ACC112 (cell line): Measurements from ENCODE around the gene PVALB.

Experiments
- H2AFZ ChIP-seq: fragments of 200-600 bp; sonication (generic); one replicate; pipeline ENCODE4 v1.6.0; 2017; ENCODE audit warnings: antibody characterized with exemption, low read length; ENCODE audit not compliant: unreplicated experiment
- H3K27ac ChIP-seq: fragments of 200-600 bp; sonication (generic); 2 replicates; pipeline ENCODE4 v1.5.1; 2014; ENCODE audit warnings: low read depth, mild to moderate bottlenecking, antibody characterized with exemption, low read length, moderate library complexity
- H3K27me3 ChIP-seq: fragments of 200-600 bp; sonication (generic); 2 replicates; pipeline ENCODE4 v1.6.1; 2014; ENCODE audit warnings: mild to moderate bottlenecking, antibody characterized with exemption, low read length, moderate library complexity, mixed read lengths; ENCODE audit not compliant: insufficient read depth
- H3K36me3 ChIP-seq: fragments of 200-600 bp; sonication (generic); 2 replicates; pipeline ENCODE4 v1.6.1; 2016; ENCODE audit warnings: mild to moderate bottlenecking, antibody characterized with exemption, low read length, moderate library complexity, mixed read lengths; ENCODE audit not compliant: insufficient read depth
- H3K4me1 ChIP-seq: fragments of 200-600 bp; sonication (generic); one replicate; pipeline ENCODE4 v1.6.1; 2016; ENCODE audit warnings: low read length, mixed read lengths; ENCODE audit not compliant: insufficient read depth, unreplicated experiment, control insufficient read depth
- H3K4me3 ChIP-seq: fragments of 200-600 bp; sonication (generic); 2 replicates; pipeline ENCODE4 v1.5.1; 2014; ENCODE audit warnings: mild to moderate bottlenecking, low read depth, low read length
- H3K79me2 ChIP-seq: fragments of 200-600 bp; sonication (generic); one replicate; pipeline ENCODE4 v1.6.0; 2016; ENCODE audit warnings: low read length; ENCODE audit not compliant: control insufficient read depth, unreplicated experiment, insufficient read depth

Gene PVALB

DNA sequence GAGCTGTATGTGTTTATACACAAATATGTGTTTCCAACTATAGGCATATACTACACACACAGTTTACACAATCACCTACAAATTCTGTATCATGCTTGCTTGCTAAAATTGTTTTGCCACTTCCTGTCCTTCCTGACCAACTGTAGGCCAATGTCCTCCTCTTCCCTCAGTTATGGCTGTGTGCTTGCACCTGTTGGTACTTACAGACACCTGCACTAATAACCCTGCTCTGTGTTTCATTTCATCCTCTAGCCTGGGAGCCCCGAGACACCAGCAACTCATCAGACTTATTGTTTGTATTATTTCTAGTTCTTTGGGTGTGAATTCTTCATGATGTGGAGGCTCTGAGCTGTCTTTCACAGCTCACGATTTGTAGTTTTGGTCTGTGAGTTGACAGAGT lies 42.1 kb upstream of the PVALB start:
- Histone ChIP-seq H3K27ac (no peak overlapping the region), H3K4me3 (no peak overlapping the region), H3K79me2 (no peaks in the 10 kb centered on the region), H3K4me1 (no peaks in the 10 kb centered on the region), H3K27me3 (peaks cover 12% of the 10 kb centered on the region; the same call in 1 of the 2 replicates), H3K36me3 (no peaks in the 10 kb centered on the region), H2AFZ (no peak overlapping the region)

DNA sequence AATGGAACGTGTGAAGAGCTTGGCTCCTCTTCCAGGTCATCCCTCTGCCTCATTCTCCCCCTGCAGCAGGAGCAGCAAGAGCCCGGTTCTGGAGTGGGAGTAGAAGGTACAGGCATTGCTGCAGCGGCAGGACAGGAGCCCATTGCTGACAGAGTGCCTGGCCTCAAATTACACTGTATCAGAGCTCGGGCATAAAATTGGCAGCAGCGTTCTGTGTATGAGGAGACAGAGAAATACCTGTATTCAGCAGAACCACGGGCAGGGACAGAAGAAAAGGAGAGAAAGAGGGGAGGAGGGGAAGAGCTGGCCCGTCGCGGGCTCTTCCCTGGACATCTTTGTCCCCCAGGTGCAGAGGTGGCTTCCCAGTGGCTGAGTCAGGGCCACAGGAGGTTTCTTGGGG lies 41.3 kb upstream of the PVALB start:
- H3K4me3 ChIP-seq, result no peak overlapping the region
- H3K27ac ChIP-seq, result no peak overlapping the region
- H3K4me1 ChIP-seq, result no peaks in the 10 kb centered on the region
- H2AFZ ChIP-seq, result no peak overlapping the region
- H3K36me3 ChIP-seq, result no peaks in the 10 kb centered on the region
- peaks cover 12% of the 10 kb centered on the region; the same call in 1 of the 2 replicates for H3K27me3 ChIP-seq
- no peaks in the 10 kb centered on the region for H3K79me2 ChIP-seq

DNA sequence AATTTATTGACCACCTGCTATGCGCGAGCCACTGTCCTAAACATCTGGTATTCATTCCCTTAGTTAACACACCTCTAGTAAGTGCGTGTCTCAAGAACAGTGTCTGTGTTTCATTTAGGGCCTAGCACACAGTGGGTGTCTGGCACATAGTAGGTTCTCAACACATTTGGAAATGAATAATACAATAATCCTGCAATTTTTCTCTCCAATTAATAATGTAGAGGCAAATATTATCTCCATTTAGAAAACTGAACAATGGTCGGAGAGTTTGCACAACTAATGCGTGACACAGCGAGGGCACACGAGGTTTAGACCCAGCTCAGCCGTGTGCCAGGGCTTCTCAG lies 39.9 kb upstream of the PVALB start:
- Histone ChIP-seq H3K36me3 (no peaks in the 10 kb centered on the region), H3K4me1 (no peaks in the 10 kb centered on the region), H3K27me3 (peaks cover 14% of the 10 kb centered on the region; the same call in 1 of the 2 replicates), H3K4me3 (no peak overlapping the region), H2AFZ (no peak overlapping the region), H3K79me2 (no peaks in the 10 kb centered on the region), H3K27ac (no peak overlapping the region)

DNA sequence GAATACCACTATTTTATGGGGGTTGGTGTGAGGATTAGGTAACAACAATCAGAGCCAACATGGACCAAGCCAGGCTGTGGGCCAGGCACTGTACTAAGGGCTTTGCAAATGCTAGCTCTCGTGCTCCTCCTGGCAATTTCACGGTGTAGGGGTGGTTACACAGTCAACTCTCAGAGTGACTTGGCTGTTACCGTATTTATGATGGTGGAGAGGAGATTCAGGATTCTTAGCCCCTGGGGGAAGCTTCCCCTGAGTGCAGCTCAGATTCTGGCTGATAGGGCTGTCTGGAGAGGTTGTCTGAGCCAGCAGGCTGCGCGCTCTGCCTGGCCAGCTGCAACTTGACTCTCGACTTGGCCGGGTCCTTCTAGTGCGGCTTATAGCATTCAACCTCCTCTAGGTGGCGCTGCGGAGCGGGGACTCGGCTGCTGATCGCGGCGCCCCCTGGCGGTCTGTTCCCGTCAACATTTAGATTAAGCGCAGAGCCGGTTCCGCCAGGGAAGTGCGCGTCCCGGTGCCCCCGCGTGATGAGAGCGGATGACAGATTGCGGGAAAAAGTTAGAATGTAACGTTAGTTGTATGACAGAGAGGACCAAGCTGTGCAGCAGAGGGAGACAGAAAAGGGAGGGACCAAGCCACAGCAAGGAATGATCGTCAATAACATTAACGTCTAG lies 39.4 kb upstream of the PVALB start:
- Histone ChIP-seq H2AFZ (no peak overlapping the region), H3K79me2 (no peaks in the 10 kb centered on the region), H3K27ac (no peak overlapping the region), H3K27me3 (peaks cover 19% of the 10 kb centered on the region; the same call in 1 of the 2 replicates), H3K4me1 (no peaks in the 10 kb centered on the region), H3K4me3 (no peak overlapping the region), H3K36me3 (no peaks in the 10 kb centered on the region)

DNA sequence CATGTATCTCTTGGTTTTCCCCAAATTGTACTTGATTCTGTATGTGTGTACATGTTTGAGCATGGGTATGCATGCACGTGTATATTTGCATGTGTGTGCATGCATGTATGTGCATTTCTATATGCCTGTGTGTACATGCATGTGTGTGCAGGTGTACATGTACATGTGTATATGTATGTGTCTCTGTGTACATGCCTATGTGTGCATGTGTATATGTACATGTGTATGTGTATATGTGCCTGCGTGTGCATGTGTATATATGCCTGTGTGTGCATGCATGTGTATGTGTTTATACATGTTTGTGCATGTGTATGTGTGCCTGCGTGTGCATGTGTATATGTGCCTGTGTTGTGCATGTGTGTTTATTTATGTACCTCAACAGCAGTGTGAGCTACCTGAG lies 38.6 kb upstream of the PVALB start:
- Histone ChIP-seq H3K79me2 (no peaks in the 10 kb centered on the region), H3K27ac (no peak overlapping the region), H3K27me3 (peaks cover 25% of the 10 kb centered on the region; the same call in 1 of the 2 replicates), H3K4me3 (no peak overlapping the region), H2AFZ (no peak overlapping the region), H3K4me1 (no peaks in the 10 kb centered on the region), H3K36me3 (no peaks in the 10 kb centered on the region)

DNA sequence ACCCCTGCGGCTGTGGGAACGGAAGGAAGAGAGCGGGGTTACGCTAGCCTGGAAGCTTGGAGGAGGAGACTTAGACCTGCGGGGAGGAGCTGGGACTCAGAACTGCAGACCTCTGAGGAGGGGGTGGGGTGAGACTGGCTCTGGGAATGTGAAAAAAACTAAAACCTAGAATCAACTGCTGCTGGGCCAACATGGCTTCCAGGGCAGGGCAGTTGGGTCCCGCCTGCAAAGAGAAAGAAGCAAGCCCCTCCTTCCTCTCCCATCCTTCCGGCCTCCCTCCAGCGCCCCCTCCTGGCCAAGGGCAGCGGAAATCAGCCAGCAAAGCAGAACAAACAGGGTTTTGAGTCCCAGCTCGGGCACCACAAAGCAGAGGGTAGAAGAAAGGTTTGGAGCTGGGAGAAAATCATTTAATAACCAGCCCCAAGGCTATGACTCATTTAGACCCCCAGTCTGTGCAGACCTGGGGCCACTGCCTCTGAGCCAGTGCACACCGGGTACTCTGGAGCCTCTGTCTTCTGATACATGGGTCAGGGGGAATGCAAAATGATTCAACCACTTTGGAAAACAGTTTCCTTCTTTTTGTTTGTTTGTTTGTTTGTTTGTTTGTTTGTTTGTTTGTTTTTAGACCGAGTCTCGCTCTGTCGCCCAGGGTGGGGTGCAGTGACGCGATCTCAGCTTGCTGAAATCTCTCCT lies 36.7 kb upstream of the PVALB start:
- Histone ChIP-seq H3K79me2 (no peaks in the 10 kb centered on the region), H3K36me3 (no peaks in the 10 kb centered on the region), H3K27me3 (peaks cover 33% of the 10 kb centered on the region), H3K4me1 (no peaks in the 10 kb centered on the region), H2AFZ (no peak overlapping the region), H3K27ac (no peak overlapping the region), H3K4me3 (no peak overlapping the region)

DNA sequence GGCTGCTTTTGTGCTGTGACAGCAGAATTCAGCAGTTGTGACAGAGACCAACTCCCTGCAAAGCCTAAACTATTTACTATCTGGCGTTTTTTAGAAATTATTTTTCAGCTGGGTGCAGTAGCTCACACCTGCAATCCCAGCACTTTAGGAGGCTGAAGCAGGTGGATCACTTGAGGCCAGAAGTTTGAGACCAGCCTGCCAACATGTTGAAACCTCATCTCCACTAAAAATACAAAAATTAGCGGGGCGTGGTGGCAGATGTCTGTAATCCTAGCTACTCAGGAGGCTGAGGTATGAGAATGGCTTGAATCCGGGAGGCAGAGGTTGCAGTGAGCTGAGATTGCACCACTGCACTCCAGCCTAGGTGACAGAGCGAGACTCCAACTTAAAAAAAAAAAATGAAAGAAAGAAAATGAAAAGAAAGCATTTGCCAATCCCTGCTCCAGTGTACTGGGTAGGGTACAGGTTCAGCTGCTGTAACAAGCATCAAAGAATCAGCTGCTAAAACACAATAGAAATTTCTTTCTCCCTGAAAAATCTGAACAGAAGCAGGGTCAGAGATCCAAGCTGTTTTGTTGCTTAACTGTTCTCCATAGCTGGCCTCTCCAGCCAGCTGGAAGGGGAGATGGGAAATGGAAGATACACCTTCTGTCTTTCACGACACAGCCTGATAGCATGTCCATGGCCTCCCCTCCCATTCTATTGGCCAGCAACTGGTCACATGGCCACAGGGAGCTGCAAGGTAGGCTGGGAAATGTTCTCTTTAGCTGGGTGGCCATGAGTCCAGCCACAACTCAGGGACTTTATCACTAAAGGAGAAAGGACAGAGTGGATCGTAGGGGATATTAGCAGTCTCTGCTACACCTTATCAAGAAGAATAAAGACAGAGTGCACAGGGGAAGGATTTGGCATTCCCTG lies 35.5 kb upstream of the PVALB start:
- Histone ChIP-seq H3K4me1 (no peaks in the 10 kb centered on the region), H2AFZ (no peak overlapping the region), H3K27me3 (peaks cover 34% of the 10 kb centered on the region)

DNA sequence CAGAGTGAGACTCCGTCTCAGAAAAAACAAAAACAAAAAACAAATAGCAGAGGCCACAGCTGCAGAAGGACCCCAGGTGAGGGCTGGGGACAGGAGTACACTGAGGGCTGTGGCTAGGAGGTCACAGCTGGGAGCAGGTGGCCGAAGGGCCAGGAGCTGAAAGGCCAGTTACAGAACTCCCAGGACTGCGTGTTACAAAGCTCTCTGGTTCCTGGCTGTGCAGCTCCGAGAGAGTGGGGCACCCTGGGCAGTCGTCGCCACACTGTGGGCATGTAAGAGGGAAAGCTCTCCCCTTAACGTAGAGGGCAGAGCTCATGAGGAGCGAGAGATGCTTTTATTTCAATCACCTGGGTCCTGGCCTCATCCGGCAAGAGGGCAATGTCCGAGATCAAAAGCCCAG lies 33.8 kb upstream of the PVALB start:
- no peaks in the 10 kb centered on the region for H3K79me2 ChIP-seq
- no peaks in the 10 kb centered on the region for H3K4me1 ChIP-seq
- H3K36me3 ChIP-seq, result no peaks in the 10 kb centered on the region
- H3K4me3 ChIP-seq, result no peak overlapping the region
- H3K27me3 ChIP-seq, result peaks cover 40% of the 10 kb centered on the region
- H2AFZ ChIP-seq, result no peak overlapping the region
- no peak overlapping the region for H3K27ac ChIP-seq

More for the DNA sequence above, 35.5 kb upstream of the PVALB start:
- no peaks in the 10 kb centered on the region for H3K36me3 ChIP-seq
- no peak overlapping the region for H3K27ac ChIP-seq
- H3K4me3 ChIP-seq, result no peak overlapping the region
- no peaks in the 10 kb centered on the region for H3K79me2 ChIP-seq

DNA sequence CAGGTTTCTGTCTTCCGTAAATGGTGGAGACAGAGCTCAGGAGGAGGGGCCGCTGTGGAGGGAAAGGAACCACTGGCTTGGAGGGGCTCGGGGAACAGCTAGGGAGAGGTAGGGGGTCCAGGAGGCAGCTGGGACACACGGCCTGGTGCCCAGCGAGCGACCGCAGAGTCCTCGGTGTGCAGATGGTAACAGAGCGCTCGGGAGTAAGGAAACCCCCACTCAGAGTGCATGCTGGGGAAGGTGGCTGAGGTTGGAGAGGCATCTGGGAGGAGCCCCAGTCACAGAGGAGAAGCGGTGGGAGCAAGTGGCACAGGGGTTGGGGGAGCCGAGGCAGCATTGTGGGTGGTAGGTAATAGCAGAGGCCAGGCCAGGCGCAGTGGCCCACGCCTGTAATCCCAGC lies 33.2 kb upstream of the PVALB start:
- Histone ChIP-seq H3K4me1 (no peaks in the 10 kb centered on the region), H3K27me3 (peaks cover 47% of the 10 kb centered on the region), H3K27ac (no peak overlapping the region), H3K36me3 (no peaks in the 10 kb centered on the region), H2AFZ (no peak overlapping the region), H3K4me3 (no peak overlapping the region), H3K79me2 (no peaks in the 10 kb centered on the region)

DNA sequence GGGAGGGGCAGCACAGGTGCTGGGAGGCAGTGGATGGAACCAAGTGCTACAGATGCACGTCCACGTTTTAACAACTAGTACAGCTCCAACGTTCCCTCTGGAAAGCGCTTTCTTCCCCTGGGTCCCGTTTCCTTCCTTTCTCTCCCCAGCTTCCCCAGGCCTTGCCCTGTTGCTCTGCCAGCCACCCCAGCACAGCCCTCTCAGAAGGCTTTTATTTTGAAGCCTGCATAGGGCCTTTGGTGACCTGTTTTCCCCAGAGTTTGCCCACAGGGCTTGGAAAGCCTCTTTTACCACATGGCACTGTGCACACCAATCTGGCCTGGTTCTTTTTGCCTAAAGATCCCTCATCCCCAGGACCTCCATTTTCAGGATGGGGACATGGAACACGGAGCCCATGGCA lies 30.1 kb upstream of the PVALB start:
- Histone ChIP-seq H3K79me2 (no peaks in the 10 kb centered on the region), H3K4me3 (no peak overlapping the region), H3K4me1 (no peaks in the 10 kb centered on the region), H3K36me3 (no peaks in the 10 kb centered on the region), H3K27me3 (peaks cover 74% of the 10 kb centered on the region), H2AFZ (no peak overlapping the region), H3K27ac (no peak overlapping the region)
